ENCODE measurements around the gene EHBP1. TPM values are rescaled to one million over a fixed set of nuclear protein-coding genes. Genes with fewer than 3 reads are reported as not detected.

EHBP1 gene
- polyA plus RNA-seq, 1 of the 3 experiments (the other 2 are of a cell fraction), result 62.7 TPM

DNA sequence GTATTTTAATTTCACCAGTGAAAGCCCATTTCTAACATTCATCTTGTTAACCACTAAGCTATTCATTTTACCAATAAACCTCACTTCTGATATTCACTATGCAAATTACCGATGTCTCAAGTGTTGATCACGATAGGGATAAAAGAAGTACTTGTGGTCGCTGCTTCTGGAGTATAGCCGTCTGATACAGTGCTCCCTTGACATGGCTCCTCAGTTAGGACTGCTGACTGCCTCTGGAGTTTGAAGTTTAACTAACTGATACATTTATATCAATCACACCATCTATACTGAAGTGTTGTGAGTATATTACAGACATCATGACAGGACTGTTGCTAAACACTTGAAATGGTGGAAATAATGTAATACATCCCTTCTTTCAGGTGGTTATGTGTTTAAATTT is 95.6 kb downstream of the EHBP1 start (continued):
- TF ChIP-seq, protein P1, sequence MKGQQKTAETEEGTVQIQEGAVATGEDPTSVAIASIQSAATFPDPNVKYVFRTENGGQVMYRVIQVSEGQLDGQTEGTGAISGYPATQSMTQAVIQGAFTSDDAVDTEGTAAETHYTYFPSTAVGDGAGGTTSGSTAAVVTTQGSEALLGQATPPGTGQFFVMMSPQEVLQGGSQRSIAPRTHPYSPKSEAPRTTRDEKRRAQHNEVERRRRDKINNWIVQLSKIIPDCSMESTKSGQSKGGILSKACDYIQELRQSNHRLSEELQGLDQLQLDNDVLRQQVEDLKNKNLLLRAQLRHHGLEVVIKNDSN (IDR thresholded peaks at IDR 0.05; ENCODE audit: borderline replicate concordance, low read depth), result no peak
- TF ChIP-seq TEAD4 (IDR thresholded peaks at IDR 0.05; ENCODE audit: borderline replicate concordance, insufficient read depth) (no peak), CHD2 (IDR thresholded peaks at IDR 0.05; ENCODE audit: low read length, partially characterized antibody) (no peak), MXI1 (IDR thresholded peaks at IDR 0.05; ENCODE audit: low read depth, low read length) (no peak)
- TF ChIP-seq, protein P2, sequence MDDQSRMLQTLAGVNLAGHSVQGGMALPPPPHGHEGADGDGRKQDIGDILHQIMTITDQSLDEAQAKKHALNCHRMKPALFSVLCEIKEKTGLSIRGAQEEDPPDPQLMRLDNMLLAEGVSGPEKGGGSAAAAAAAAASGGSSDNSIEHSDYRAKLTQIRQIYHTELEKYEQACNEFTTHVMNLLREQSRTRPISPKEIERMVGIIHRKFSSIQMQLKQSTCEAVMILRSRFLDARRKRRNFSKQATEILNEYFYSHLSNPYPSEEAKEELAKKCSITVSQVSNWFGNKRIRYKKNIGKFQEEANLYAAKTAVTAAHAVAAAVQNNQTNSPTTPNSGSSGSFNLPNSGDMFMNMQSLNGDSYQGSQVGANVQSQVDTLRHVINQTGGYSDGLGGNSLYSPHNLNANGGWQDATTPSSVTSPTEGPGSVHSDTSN (IDR thresholded peaks at IDR 0.05), result no peak

DNA sequence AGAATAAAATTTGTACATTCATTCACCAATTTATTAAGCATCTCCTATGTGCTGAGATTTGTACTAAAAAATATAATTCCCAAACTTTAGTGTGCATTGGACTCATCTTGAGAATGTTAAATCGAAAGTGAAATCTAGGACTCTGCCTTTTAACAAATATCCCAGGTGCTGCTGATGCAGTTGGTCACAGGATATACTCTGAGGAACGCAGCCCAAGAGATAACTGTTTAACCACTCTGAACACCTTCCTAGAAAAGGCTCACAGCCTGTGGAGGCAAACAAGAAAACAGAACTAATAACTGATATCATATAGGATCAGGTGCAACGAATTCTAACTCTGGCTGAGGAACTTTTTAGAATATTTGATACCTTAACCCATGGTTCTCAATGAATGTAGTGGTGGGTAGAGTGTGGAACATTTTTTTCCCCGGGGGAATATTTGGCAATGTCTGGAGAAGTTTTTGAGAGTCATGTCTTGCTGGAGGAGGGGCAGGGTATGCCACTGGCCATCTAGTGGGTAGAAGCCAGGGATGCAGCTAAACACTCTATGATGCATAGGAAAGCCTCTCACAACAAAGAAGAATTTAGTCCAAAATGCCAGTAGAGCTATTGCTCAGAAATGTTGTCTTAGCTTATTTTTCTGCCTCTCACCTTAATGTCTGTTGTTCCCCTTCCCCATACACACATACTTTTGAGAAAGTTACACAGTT is 96.5 kb downstream of the EHBP1 start:
- no peak overlapping the region for H2AFZ ChIP-seq (ENCODE audit: low read depth)
- no peak for DNase-seq
- H3K4me2 ChIP-seq, result no peak overlapping the region; the same call in 1 of the 2 replicates
- ChIA-PET CTCF (interaction anchor here (0.9 to 2.3 kb wide), 6 partner anchors 11 to 346 kb away, joined by 3 to 8 read pairs (median 3); no protein-coding TSS in a partner anchor), POLR2A (no interaction called here)
- H4K20me1 ChIP-seq (ENCODE audit: insufficient read depth), result no peaks in the 10 kb centered on the region
- H3K9me3 ChIP-seq, result no peaks in the 10 kb centered on the region
- no peak overlapping the region for H3K27ac ChIP-seq (ENCODE audit: low read depth in 2 of 2, low read length in 1 of 2)
- no peaks in the 10 kb centered on the region for H3F3A ChIP-seq (replicated peaks; ENCODE audit: insufficient read depth)
- WGBS (ENCODE audit: low lambda C conversion rate), result 79% methylated on average over 4 of the region's 4 CpGs
- H3K4me1 ChIP-seq (ENCODE audit: control insufficient read depth in 1 of 2, insufficient read depth in 2 of 2, low read depth in 1 of 2, low read length in 1 of 2), result peaks cover 0 to 6% of the 10 kb centered on the region in 2 experiments; a peak in 1 of 4 replicates
- H3K27me3 ChIP-seq (ENCODE audit: insufficient read depth), result no peaks in the 10 kb centered on the region
- H3K4me3 ChIP-seq (ENCODE audit: low read depth in 2 of 2, low read length in 1 of 2), result no peak overlapping the region
- no peak overlapping the region for H3K9ac ChIP-seq
- peaks cover 15% of the 10 kb centered on the region for H3K79me2 ChIP-seq (ENCODE audit: insufficient read depth)
- TF ChIP-seq, protein P3, sequence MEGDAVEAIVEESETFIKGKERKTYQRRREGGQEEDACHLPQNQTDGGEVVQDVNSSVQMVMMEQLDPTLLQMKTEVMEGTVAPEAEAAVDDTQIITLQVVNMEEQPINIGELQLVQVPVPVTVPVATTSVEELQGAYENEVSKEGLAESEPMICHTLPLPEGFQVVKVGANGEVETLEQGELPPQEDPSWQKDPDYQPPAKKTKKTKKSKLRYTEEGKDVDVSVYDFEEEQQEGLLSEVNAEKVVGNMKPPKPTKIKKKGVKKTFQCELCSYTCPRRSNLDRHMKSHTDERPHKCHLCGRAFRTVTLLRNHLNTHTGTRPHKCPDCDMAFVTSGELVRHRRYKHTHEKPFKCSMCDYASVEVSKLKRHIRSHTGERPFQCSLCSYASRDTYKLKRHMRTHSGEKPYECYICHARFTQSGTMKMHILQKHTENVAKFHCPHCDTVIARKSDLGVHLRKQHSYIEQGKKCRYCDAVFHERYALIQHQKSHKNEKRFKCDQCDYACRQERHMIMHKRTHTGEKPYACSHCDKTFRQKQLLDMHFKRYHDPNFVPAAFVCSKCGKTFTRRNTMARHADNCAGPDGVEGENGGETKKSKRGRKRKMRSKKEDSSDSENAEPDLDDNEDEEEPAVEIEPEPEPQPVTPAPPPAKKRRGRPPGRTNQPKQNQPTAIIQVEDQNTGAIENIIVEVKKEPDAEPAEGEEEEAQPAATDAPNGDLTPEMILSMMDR (IDR thresholded peaks at IDR 0.05), result peak; percentile 22; the same call in 1 of the 2 replicates
- TF ChIP-seq TCF12 (IDR thresholded peaks at IDR 0.05) (no peak), JUND (IDR thresholded peaks at IDR 0.05) (no peak)
- no peaks in the 10 kb centered on the region for H3K9me2 ChIP-seq
- H3K36me3 ChIP-seq (replicated peaks in 1 of 2; ENCODE audit: control insufficient read depth in 1 of 2, insufficient read depth in 2 of 2, low read length in 1 of 2), result peaks cover 8 to 24% of the 10 kb centered on the region in 2 experiments

DNA sequence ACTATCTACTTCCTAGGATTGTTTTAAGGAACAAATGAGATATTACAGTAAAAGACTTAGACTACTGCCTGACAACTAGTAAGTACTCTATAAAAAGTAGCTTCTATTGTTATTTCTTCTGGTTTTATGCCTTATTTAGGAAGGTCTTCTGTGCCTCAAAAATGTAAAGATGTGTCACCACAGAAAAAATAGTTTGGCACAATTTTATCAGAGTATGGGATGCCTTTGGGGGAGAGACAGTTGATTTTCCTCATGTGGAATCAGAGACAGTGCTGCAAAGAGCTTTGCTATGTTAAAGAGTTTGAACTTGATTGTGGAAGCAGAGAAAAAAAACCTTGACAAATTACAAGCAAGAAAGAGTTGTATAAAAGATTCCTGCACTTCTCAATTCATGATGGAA is 98.4 kb downstream of the EHBP1 start:
- Histone ChIP-seq H2AFZ (ENCODE audit: low read depth) (no peak overlapping the region), H3F3A (replicated peaks; ENCODE audit: insufficient read depth) (no peaks in the 10 kb centered on the region), H3K9me2 (no peaks in the 10 kb centered on the region), H3K27ac (ENCODE audit: low read depth in 2 of 2, low read length in 1 of 2) (no peak overlapping the region), H3K4me2 (no peak overlapping the region), H4K20me1 (ENCODE audit: insufficient read depth) (no peaks in the 10 kb centered on the region), H3K36me3 (replicated peaks in 1 of 2; ENCODE audit: control insufficient read depth in 1 of 2, insufficient read depth in 2 of 2, low read length in 1 of 2) (peaks cover 10 to 36% of the 10 kb centered on the region in 2 experiments), H3K9me3 (no peaks in the 10 kb centered on the region), H3K4me1 (ENCODE audit: control insufficient read depth in 1 of 2, insufficient read depth in 2 of 2, low read depth in 1 of 2, low read length in 1 of 2) (peaks cover 0 to 6% of the 10 kb centered on the region in 2 experiments; a peak in 1 of 4 replicates), H3K9ac (no peak overlapping the region), H3K79me2 (ENCODE audit: insufficient read depth) (peaks cover 16% of the 10 kb centered on the region), H3K4me3 (ENCODE audit: low read depth in 2 of 2, low read length in 1 of 2) (no peak overlapping the region), H3K27me3 (ENCODE audit: insufficient read depth) (no peaks in the 10 kb centered on the region)
- ChIA-PET CTCF (interaction anchor here (1.6 to 2.2 kb wide), 2 partner anchors 16 to 347 kb away, joined by 7 read pairs; no protein-coding TSS in a partner anchor), POLR2A (no interaction called here)
- no peak for DNase-seq
- TF ChIP-seq TEAD4 (IDR thresholded peaks at IDR 0.05; ENCODE audit: borderline replicate concordance, insufficient read depth) (no peak), EZH2phosphoT487 (IDR thresholded peaks at IDR 0.05; ENCODE audit: borderline replicate concordance, low read depth) (no peak), MXI1 (IDR thresholded peaks at IDR 0.05; ENCODE audit: low read depth, low read length) (no peak), RAD21 (IDR thresholded peaks at IDR 0.05; ENCODE audit: low read length) (no peak), TAF1 (IDR thresholded peaks at IDR 0.05; ENCODE audit: borderline replicate concordance, low read depth, low read length) (no peak), YY1 (IDR thresholded peaks at IDR 0.05; ENCODE audit: low read depth) (no peak)
- TF ChIP-seq, protein P4, sequence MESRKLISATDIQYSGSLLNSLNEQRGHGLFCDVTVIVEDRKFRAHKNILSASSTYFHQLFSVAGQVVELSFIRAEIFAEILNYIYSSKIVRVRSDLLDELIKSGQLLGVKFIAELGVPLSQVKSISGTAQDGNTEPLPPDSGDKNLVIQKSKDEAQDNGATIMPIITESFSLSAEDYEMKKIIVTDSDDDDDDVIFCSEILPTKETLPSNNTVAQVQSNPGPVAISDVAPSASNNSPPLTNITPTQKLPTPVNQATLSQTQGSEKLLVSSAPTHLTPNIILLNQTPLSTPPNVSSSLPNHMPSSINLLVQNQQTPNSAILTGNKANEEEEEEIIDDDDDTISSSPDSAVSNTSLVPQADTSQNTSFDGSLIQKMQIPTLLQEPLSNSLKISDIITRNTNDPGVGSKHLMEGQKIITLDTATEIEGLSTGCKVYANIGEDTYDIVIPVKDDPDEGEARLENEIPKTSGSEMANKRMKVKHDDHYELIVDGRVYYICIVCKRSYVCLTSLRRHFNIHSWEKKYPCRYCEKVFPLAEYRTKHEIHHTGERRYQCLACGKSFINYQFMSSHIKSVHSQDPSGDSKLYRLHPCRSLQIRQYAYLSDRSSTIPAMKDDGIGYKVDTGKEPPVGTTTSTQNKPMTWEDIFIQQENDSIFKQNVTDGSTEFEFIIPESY (IDR thresholded peaks at IDR 0.05; ENCODE audit: borderline replicate concordance, low read depth), result no peak
- TF ChIP-seq, protein P5, sequence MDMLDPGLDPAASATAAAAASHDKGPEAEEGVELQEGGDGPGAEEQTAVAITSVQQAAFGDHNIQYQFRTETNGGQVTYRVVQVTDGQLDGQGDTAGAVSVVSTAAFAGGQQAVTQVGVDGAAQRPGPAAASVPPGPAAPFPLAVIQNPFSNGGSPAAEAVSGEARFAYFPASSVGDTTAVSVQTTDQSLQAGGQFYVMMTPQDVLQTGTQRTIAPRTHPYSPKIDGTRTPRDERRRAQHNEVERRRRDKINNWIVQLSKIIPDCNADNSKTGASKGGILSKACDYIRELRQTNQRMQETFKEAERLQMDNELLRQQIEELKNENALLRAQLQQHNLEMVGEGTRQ (IDR thresholded peaks at IDR 0.05; ENCODE audit: borderline replicate concordance, low read depth, low read length), result no peak
